Immature natural killer cell (primary cell): ENCODE measurements around the gene FOXP2. TPM values are rescaled to one million over a fixed set of nuclear protein-coding genes. Genes with fewer than 3 reads are reported as not detected.

ENCODE experiments used
- DNase-seq, 3 donors: peaks; one replicate each; pipeline ENCODE4 v3.0.0; 2022; ENCODE audit warnings: mixed read lengths in 1 of 3
- H3K27ac Mint-ChIP-seq, 6 donors: one replicate each; pipeline ENCODE4 v1.8.0; 2020; ENCODE audit warnings: mixed read lengths in 6 of 6, mild to moderate bottlenecking in 5 of 6, inconsistent platforms in 4 of 6, moderate library complexity in 3 of 6
- H3K27me3 Mint-ChIP-seq, 3 donors: one replicate each; pipeline ENCODE4 v1.8.0; 2020 to 2021; ENCODE audit warnings: low read depth in 3 of 3, mild to moderate bottlenecking in 3 of 3, mixed read lengths in 3 of 3, moderate library complexity in 3 of 3, inconsistent platforms in 1 of 3
- H3K36me3 Mint-ChIP-seq, 3 donors: one replicate each; pipeline ENCODE4 v1.8.0; 2020; ENCODE audit warnings: mixed read lengths in 3 of 3, inconsistent platforms in 2 of 3, mild to moderate bottlenecking in 2 of 3
- H3K4me1 Mint-ChIP-seq, 2 donors: one replicate each; pipeline ENCODE4 v1.8.0; 2020; ENCODE audit warnings: inconsistent platforms in 2 of 2, mild to moderate bottlenecking in 2 of 2, mixed read lengths in 2 of 2, moderate library complexity in 1 of 2
- H3K4me3 Mint-ChIP-seq, 5 donors: one replicate each; pipeline ENCODE4 v1.8.0; 2020; ENCODE audit warnings: mild to moderate bottlenecking in 5 of 5, mixed read lengths in 5 of 5, inconsistent platforms in 3 of 5, moderate library complexity in 3 of 5
- H3K9me3 Mint-ChIP-seq, 6 donors: one replicate each; pipeline ENCODE4 v1.8.0; 2020; ENCODE audit warnings: mild to moderate bottlenecking in 6 of 6, mixed read lengths in 6 of 6, inconsistent platforms in 4 of 6, moderate library complexity in 3 of 6
- polyA plus RNA-seq, 3 donors: library from polyadenylated mRNA; unstranded; fragments of 300-500 nt; fragmentation: Illumina TruSeq; gene quantifications; one replicate each; pipeline ENCODE4 v1.2.3, GENCODE V29; 2021

FOXP2 gene
- polyA plus RNA-seq, 3 donors from 2014 or later = not detected

GRCh38 chr7:114720725-114721124 is 306.1 kb downstream of the FOXP2 start:
- H3K4me3 Mint-ChIP-seq = no peak overlapping the region
- H3K27ac Mint-ChIP-seq = no peak overlapping the region
- H3K27me3 Mint-ChIP-seq = peaks cover 0 to 3% (median 3%) of the 10 kb centered on the region in 3 donors
- no peak for DNase-seq
- H3K9me3 Mint-ChIP-seq = peaks cover 0 to 4% (median 0%) of the 10 kb centered on the region in 6 donors
- H3K36me3 Mint-ChIP-seq = no peaks in the 10 kb centered on the region
- H3K4me1 Mint-ChIP-seq = no peaks in the 10 kb centered on the region

- H3K9me3 Mint-ChIP-seq = peaks cover 0 to 2% (median 0%) of the 10 kb centered on the region in 6 donors
- DNase-seq = no peak
- no peaks in the 10 kb centered on the region for H3K36me3 Mint-ChIP-seq
- H3K4me3 Mint-ChIP-seq = no peak overlapping the region
- H3K27ac Mint-ChIP-seq = no peak overlapping the region
- peaks cover 0 to 4% (median 0%) of the 10 kb centered on the region in 3 donors for H3K27me3 Mint-ChIP-seq
- H3K4me1 Mint-ChIP-seq = no peaks in the 10 kb centered on the region
Observed at GRCh38 chr7:114722562-114722961, 307.9 kb downstream of the FOXP2 start.

GRCh38 chr7:114723308-114723707 is 308.7 kb downstream of the FOXP2 start:
- DNase-seq = no peak
- H3K27me3 Mint-ChIP-seq = peaks cover 0 to 4% (median 0%) of the 10 kb centered on the region in 3 donors
- H3K36me3 Mint-ChIP-seq = no peaks in the 10 kb centered on the region
- H3K4me3 Mint-ChIP-seq = no peak overlapping the region
- peaks cover 0 to 2% (median 0%) of the 10 kb centered on the region in 6 donors for H3K9me3 Mint-ChIP-seq
- H3K27ac Mint-ChIP-seq = no peak overlapping the region
- H3K4me1 Mint-ChIP-seq = no peaks in the 10 kb centered on the region

DNA sequence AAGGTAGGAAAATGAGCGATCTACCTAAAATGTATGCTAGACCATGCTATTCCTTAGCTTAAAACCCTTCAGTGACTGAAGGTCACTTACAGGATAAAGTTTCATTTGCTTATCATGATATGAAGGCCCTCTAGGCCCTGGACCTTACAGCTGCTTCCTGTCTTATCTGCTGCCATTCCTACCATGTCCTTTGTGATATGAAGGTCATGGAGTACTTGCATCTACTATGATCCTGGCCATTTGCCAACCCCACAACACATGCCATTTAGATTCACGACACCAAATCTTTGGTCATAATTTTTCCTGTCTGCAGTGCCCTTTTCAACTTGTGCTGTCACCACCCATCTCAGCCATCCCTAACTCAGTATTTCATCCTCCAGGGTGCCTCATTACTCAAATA is 325.5 kb downstream of the FOXP2 start:
- Mint-ChIP-seq H3K4me1 (no peaks in the 10 kb centered on the region), H3K36me3 (no peaks in the 10 kb centered on the region), H3K9me3 (peaks cover 0 to 8% (median 2%) of the 10 kb centered on the region in 6 donors), H3K27me3 (no peaks in the 10 kb centered on the region), H3K27ac (no peak overlapping the region), H3K4me3 (no peak overlapping the region)
- DNase-seq = no peak

DNA sequence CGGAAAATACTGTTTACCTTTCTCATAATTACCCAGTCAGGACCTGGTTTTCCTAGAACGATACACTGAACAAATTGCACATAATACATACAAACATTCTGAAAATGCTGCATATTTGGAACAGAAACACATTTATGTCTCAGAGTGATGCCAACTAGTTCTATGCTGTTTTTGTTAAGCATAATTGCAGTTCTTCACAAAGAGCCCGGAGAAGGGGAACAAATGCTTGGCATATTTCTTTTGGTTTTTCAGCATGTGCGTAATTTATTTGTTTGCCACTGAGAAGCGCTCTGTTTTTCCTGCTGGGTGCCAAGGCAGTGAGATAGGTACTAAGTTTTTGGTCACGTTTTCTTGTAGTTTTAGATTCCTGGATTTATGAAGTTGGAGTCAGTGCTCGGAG is 326.3 kb downstream of the FOXP2 start:
- H3K4me3 Mint-ChIP-seq = no peak overlapping the region
- H3K4me1 Mint-ChIP-seq = no peaks in the 10 kb centered on the region
- no peaks in the 10 kb centered on the region for H3K36me3 Mint-ChIP-seq
- peaks cover 0 to 8% (median 2%) of the 10 kb centered on the region in 6 donors for H3K9me3 Mint-ChIP-seq
- H3K27ac Mint-ChIP-seq = no peak overlapping the region
- no peak for DNase-seq
- H3K27me3 Mint-ChIP-seq = no peaks in the 10 kb centered on the region

DNA sequence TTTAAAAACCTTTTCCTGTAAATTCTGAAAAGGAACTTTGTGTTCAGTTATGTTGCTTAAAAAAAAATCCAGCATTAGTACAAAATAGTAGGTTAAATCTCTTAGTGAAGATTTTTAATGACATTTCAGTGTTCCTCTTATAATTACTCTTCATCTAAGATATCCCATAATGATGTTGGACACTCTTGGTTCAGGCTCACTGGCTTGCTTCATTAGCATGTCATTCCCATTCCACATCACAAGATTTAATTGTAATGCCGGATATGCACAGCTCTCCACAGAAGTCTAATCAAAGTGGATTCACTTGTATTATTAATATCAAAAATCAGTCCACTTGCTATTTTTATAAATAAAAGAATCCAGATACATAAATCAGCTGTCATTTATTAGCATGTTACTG is 327.3 kb downstream of the FOXP2 start:
- Mint-ChIP-seq H3K9me3 (peaks cover 0 to 8% (median 2%) of the 10 kb centered on the region in 6 donors), H3K27me3 (no peaks in the 10 kb centered on the region), H3K4me1 (no peaks in the 10 kb centered on the region), H3K36me3 (no peaks in the 10 kb centered on the region), H3K27ac (no peak overlapping the region), H3K4me3 (no peak overlapping the region)
- no peak for DNase-seq
